Activated CD4-positive, alpha-beta T cell treated with anti-CD3 and anti-CD28 coated beads, Interleukin-2, amount 10 ng/mL, durations not matched to agents 7 days and 5 days (primary cell): ENCODE measurements around the gene C5orf46. TPM values are rescaled to one million over a fixed set of nuclear protein-coding genes. Genes with fewer than 3 reads are reported as not detected.

Experiments used
- CTCF ChIA-PET: fragments of 350-600 bp; sonication (Branson Sonifier 250); formaldehyde crosslinking; loops from one replicate; lab custom pipeline; 2021; ENCODE audit warnings: antibody characterized with exemption; lab: Charles Lee
- POLR2A ChIA-PET: fragments of 350-600 bp; sonication (Branson Sonifier 250); formaldehyde crosslinking; loops from one replicate; lab custom pipeline; 2021; ENCODE audit warnings: antibody characterized with exemption; lab: Charles Lee
- DNase-seq: peaks from one replicate; pipeline ENCODE4 v3.0.0-alpha.2; 2020
- H3K27ac Mint-ChIP-seq: one replicate; pipeline ENCODE4 v1.8.0; 2021; ENCODE audit warnings: mild to moderate bottlenecking, moderate library complexity, mixed read lengths
- H3K27me3 Mint-ChIP-seq: one replicate; pipeline ENCODE4 v1.8.0; 2021; ENCODE audit warnings: mixed read lengths
- H3K36me3 Mint-ChIP-seq: one replicate; pipeline ENCODE4 v1.8.0; 2021; ENCODE audit warnings: low read depth, mixed read lengths
- H3K4me1 Mint-ChIP-seq: one replicate; pipeline ENCODE4 v1.8.0; 2021; ENCODE audit warnings: mixed read lengths
- H3K4me3 Mint-ChIP-seq: one replicate; pipeline ENCODE4 v1.8.0; 2021; ENCODE audit warnings: mild to moderate bottlenecking, moderate library complexity, mixed read lengths
- H3K9me3 Mint-ChIP-seq: one replicate; pipeline ENCODE4 v1.8.0; 2021; ENCODE audit warnings: mixed read lengths
- total RNA-seq, 2 experiments: library from RNA; stranded (reverse); gene quantifications; one replicate each; pipeline ENCODE4 v1.2.3, GENCODE V29; 2021

The C5orf46 gene
- total RNA-seq, 2 experiments from 2014 or later = not detected

- no peak overlapping the region for H3K27ac Mint-ChIP-seq
- ChIA-PET CTCF (no interaction called here), POLR2A (no interaction called here)
- no peak for DNase-seq
- no peak overlapping the region for H3K4me3 Mint-ChIP-seq
- no peaks in the 10 kb centered on the region for H3K9me3 Mint-ChIP-seq
- no peaks in the 10 kb centered on the region for H3K36me3 Mint-ChIP-seq
- no peaks in the 10 kb centered on the region for H3K4me1 Mint-ChIP-seq
- no peaks in the 10 kb centered on the region for H3K27me3 Mint-ChIP-seq
These were observed 11.9 kb upstream of the C5orf46 start for GRCh38 chr5:147918101-147918685.

- Mint-ChIP-seq H3K4me3 (no peak overlapping the region), H3K27ac (no peak overlapping the region), H3K9me3 (no peaks in the 10 kb centered on the region), H3K4me1 (no peaks in the 10 kb centered on the region), H3K36me3 (no peaks in the 10 kb centered on the region), H3K27me3 (peaks cover 3% of the 10 kb centered on the region)
- POLR2A ChIA-PET = no interaction called here
- no peak for DNase-seq
- CTCF ChIA-PET = no interaction called here
These were observed 7.4 kb upstream of the C5orf46 start for GRCh38 chr5:147913786-147914185.

DNA sequence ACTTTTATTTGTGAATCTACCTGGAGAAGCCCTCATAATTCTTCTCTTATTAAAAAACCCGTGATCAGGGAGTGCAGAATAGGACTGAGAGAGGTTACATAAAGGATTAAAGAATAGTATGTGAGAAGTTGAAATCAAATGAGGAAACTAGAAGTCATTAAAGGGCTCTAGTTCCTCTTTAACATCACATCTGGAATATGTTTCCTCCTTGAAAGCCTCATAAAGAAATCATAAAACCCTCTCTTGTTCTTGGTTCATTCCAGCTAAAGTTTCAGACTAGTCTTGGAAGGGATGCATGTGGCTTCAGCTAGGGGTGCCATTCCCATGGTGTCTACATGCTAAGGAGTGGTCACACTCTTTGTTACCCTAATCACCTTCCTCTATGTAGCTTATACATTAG is 5.7 kb upstream of the C5orf46 start:
- Mint-ChIP-seq H3K4me3 (no peak overlapping the region), H3K36me3 (no peaks in the 10 kb centered on the region), H3K27ac (no peak overlapping the region), H3K9me3 (no peaks in the 10 kb centered on the region), H3K4me1 (no peaks in the 10 kb centered on the region), H3K27me3 (peaks cover 3% of the 10 kb centered on the region)
- ChIA-PET CTCF (no interaction called here), POLR2A (no interaction called here)
- DNase-seq = no peak

DNA sequence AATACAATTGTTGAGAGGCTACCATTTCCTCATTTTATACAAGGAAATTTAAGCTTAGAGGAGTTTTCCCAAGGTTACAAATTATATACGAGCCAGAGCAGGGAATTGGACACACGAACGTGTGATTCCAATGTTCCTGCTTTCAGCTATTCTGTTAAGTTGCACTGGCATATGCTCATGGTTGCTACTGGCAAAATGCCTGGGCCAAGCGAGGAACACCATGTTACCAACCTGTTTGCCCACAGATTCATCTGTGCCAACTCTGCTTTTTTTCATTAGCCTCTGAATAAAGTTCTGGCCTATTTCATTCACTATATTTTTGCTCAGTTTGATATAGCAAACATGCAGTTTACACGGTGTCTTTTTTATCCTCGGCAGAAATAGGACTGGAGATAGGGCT is 5.1 kb upstream of the C5orf46 start:
- ChIA-PET POLR2A (no interaction called here), CTCF (no interaction called here)
- Mint-ChIP-seq H3K27ac (no peak overlapping the region), H3K4me1 (no peaks in the 10 kb centered on the region), H3K4me3 (no peak overlapping the region), H3K36me3 (no peaks in the 10 kb centered on the region), H3K9me3 (no peaks in the 10 kb centered on the region), H3K27me3 (peaks cover 3% of the 10 kb centered on the region)
- DNase-seq = no peak

- POLR2A ChIA-PET = no interaction called here
- no peaks in the 10 kb centered on the region for H3K36me3 Mint-ChIP-seq
- no peak overlapping the region for H3K4me3 Mint-ChIP-seq
- H3K4me1 Mint-ChIP-seq = no peaks in the 10 kb centered on the region
- no peak for DNase-seq
- no peaks in the 10 kb centered on the region for H3K9me3 Mint-ChIP-seq
- H3K27ac Mint-ChIP-seq = no peak overlapping the region
- CTCF ChIA-PET = no interaction called here
- H3K27me3 Mint-ChIP-seq = peaks cover 2% of the 10 kb centered on the region
These were observed 2.2 kb downstream of the C5orf46 start for GRCh38 chr5:147904110-147904509.

DNA sequence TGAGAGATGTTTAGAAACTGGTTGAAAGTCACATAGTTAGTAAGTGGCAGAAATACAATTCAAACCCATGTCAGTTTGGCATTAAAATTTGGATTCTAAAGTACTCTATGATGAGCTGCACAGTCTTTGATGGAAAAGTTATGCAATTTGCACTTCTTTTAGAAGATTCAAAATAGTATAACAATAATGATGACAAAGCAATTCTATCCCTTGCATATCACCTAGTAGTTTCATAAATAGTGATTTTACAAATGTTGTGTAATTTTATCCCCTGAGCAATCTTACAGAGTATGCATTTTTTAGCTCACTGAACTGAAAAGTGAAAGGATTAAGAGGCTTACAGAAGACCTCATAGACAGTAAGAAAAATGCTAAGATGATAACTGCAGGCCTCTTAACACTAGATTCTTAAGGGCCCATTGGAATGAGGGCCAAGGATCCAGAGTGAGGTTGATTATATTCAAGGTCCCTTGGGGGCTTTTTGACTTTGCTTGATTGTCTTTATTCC is 3.7 kb downstream of the C5orf46 start:
- Mint-ChIP-seq H3K36me3 (no peaks in the 10 kb centered on the region), H3K4me1 (no peaks in the 10 kb centered on the region), H3K27me3 (peaks cover 2% of the 10 kb centered on the region), H3K9me3 (no peaks in the 10 kb centered on the region), H3K27ac (no peak overlapping the region), H3K4me3 (no peak overlapping the region)
- CTCF ChIA-PET = no interaction called here
- DNase-seq = no peak
- POLR2A ChIA-PET = no interaction called here

DNA sequence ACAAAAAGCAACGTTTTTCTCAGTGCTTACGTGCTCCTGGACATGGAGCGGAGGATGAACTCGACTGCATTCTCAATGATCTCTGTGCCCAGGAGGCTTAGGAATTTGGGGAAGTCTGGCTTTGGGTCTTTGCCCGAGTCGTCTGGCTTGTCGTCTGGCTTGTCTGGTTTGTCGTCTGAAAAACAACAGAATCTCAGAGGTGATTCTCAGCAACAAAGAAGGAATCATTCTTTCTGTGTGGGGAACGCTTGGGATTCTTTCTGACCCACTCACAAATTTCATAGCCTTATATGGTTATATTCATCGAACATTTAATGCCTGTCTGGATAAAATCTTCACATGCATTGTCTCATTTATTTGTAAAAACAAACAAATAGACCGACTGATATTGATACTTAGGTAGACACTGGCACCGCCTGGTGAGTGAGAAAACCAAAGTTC is 4.7 kb downstream of the C5orf46 start:
- CTCF ChIA-PET = no interaction called here
- no peak for DNase-seq
- Mint-ChIP-seq H3K27ac (no peak overlapping the region), H3K4me1 (no peaks in the 10 kb centered on the region), H3K4me3 (no peak overlapping the region), H3K36me3 (no peaks in the 10 kb centered on the region), H3K9me3 (no peaks in the 10 kb centered on the region), H3K27me3 (peaks cover 2% of the 10 kb centered on the region)
- POLR2A ChIA-PET = no interaction called here

DNA sequence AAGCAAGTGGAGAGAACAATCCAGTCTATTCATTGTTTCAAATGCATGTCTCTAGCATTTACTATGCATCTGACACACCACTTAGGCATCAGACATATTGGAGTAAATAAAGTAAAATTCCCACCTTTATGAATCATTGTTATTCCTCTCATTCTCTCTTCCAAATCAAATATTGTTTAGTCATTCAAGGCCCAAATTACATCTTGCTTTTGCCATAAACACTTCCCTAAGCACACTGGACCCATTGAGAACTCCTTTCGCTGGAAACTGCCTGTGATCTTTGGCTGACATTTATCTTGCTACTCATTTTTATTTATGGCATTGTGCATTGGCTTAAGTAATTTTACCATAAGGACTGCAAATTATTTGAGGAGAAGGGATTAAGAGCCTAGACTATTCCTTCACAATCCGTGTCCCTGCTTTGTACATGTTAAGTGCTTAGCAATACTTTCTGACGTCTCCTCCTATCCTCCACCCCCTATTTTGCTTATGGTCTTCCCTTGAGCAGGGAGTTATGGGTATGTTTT is 7.4 kb downstream of the C5orf46 start:
- POLR2A ChIA-PET = no interaction called here
- H3K4me1 Mint-ChIP-seq = no peaks in the 10 kb centered on the region
- no peak overlapping the region for H3K4me3 Mint-ChIP-seq
- no peaks in the 10 kb centered on the region for H3K27me3 Mint-ChIP-seq
- CTCF ChIA-PET = no interaction called here
- H3K36me3 Mint-ChIP-seq = no peaks in the 10 kb centered on the region
- no peaks in the 10 kb centered on the region for H3K9me3 Mint-ChIP-seq
- no peak overlapping the region for H3K27ac Mint-ChIP-seq
- no peak for DNase-seq

- Mint-ChIP-seq H3K27ac (no peak overlapping the region), H3K4me3 (no peak overlapping the region), H3K27me3 (no peaks in the 10 kb centered on the region), H3K4me1 (no peaks in the 10 kb centered on the region), H3K9me3 (no peaks in the 10 kb centered on the region), H3K36me3 (no peaks in the 10 kb centered on the region)
- ChIA-PET POLR2A (no interaction called here), CTCF (no interaction called here)
- DNase-seq = no peak
These were observed 10.5 kb downstream of the C5orf46 start for GRCh38 chr5:147895864-147896263.

DNA sequence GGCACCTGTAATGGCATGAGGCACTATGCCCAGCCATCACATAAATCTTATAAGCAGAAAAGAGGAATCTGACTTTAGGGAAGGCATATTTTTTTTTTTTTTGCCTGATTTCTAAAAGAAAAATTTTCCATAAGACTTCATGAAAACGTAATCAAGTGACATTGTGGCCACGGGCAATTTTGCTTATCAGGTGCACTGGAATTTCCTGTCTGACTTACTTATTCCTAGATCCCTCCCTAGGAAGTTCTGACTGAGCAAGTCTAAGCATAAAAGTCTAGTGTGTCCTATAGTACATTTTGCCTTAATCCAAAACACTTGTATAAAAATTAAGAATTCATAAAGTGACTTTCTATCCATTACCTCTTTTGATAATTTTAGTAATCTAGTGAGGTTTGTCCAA is 12.5 kb downstream of the C5orf46 start:
- H3K4me3 Mint-ChIP-seq = no peak overlapping the region
- CTCF ChIA-PET = no interaction called here
- H3K4me1 Mint-ChIP-seq = no peaks in the 10 kb centered on the region
- no peaks in the 10 kb centered on the region for H3K9me3 Mint-ChIP-seq
- H3K27me3 Mint-ChIP-seq = no peaks in the 10 kb centered on the region
- POLR2A ChIA-PET = no interaction called here
- DNase-seq = no peak
- H3K27ac Mint-ChIP-seq = no peak overlapping the region
- H3K36me3 Mint-ChIP-seq = no peaks in the 10 kb centered on the region

GRCh38 chr5:147892696-147893296 is 13.5 kb downstream of the C5orf46 start:
- Mint-ChIP-seq H3K4me1 (no peaks in the 10 kb centered on the region), H3K9me3 (no peaks in the 10 kb centered on the region), H3K27ac (no peak overlapping the region), H3K4me3 (no peak overlapping the region), H3K36me3 (no peaks in the 10 kb centered on the region), H3K27me3 (peaks cover 6% of the 10 kb centered on the region)
- ChIA-PET POLR2A (no interaction called here), CTCF (no interaction called here)
- no peak for DNase-seq

- POLR2A ChIA-PET = no interaction called here
- CTCF ChIA-PET = no interaction called here
- Mint-ChIP-seq H3K9me3 (no peaks in the 10 kb centered on the region), H3K4me3 (no peak overlapping the region), H3K4me1 (no peaks in the 10 kb centered on the region), H3K27me3 (peaks cover 11% of the 10 kb centered on the region), H3K36me3 (no peaks in the 10 kb centered on the region), H3K27ac (no peak overlapping the region)
- DNase-seq = no peak
These were observed 18.4 kb downstream of the C5orf46 start for GRCh38 chr5:147887930-147888329.

GRCh38 chr5:147887026-147887627 is 19.2 kb downstream of the C5orf46 start:
- Mint-ChIP-seq H3K27ac (no peak overlapping the region), H3K4me1 (no peaks in the 10 kb centered on the region), H3K27me3 (peaks cover 11% of the 10 kb centered on the region), H3K36me3 (no peaks in the 10 kb centered on the region), H3K4me3 (no peak overlapping the region), H3K9me3 (no peaks in the 10 kb centered on the region)
- ChIA-PET POLR2A (no interaction called here), CTCF (no interaction called here)
- DNase-seq = no peak
